HG03159 (cell line): ENCODE results near the gene PLBD2.

Experiments used
- ATAC-seq: cut with Tn5 transposase; IDR thresholded peaks from one replicate; pipeline ENCODE4 v1.9.1; 2021; ENCODE audit warnings: mild to moderate bottlenecking, moderate library complexity; ENCODE audit not compliant: unreplicated experiment

PLBD2 gene

GRCh38 chr12:113439606-113440030 is 81.2 kb downstream of the PLBD2 start:
- no peak for ATAC-seq

- no peak for ATAC-seq
Measured at GRCh38 chr12:113440336-113440735, 81.9 kb downstream of the PLBD2 start.
